Upper lobe of left lung (tissue), 4 donors: ENCODE data around the gene GALNT10.

Experiments used
- CTCF ChIP-seq, 6 experiments: fragments of 450-650 bp in 4 of 6; fragments of 200-600 bp in 2 of 6; sonication (generic) in 2 of 6; IDR thresholded peaks; one replicate each; pipeline ENCODE4 v1.5.1; 2016 to 2019; ENCODE audit warnings: antibody characterized with exemption in 6 of 6
- EP300 ChIP-seq, 4 donors: sonication (generic); formaldehyde crosslinking; IDR thresholded peaks; one replicate each; pipeline ENCODE4 v1.5.1; 2017; ENCODE audit warnings: antibody characterized with exemption in 4 of 4, control low read depth in 2 of 4
- POLR2A ChIP-seq, 4 donors: fragments of 450-650 bp; IDR thresholded peaks; one replicate each; pipeline ENCODE4 v1.5.1; 2016 to 2017; ENCODE audit warnings: antibody characterized with exemption in 4 of 4, mild to moderate bottlenecking in 2 of 4

DNA sequence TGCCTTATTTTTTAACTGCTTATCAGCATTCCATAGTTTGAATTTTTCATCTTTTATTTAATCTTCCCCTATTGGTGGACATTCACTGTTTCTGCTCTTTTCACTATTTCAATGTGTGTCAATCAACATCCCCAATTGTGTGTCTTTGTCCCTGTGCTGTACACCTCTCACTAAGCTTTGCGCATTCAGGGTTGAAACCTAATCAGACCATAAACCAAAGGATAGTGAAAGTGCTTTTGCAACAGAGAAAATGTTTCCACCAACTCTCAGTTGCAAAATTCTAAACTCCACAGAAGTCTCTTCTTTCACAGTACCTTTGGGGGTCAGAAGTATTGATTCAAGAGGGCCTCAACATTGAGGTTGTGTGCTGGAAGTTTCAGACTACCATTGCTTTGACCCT is 128.2 kb downstream of the GALNT10 start:
- TF ChIP-seq CTCF (IDR thresholded peaks at IDR 0.05) (no peak), POLR2A (IDR thresholded peaks at IDR 0.05) (no peak), EP300 (IDR thresholded peaks at IDR 0.05) (no peak)
